Peyer's patch (tissue), 4 donors: ENCODE data around the gene PBX1. TPM values are rescaled to one million over a fixed set of nuclear protein-coding genes. Genes with fewer than 3 reads are reported as not detected.

Source experiments
- DNase-seq, 3 donors: peaks; one replicate each; pipeline ENCODE4 v3.0.0-alpha.2; 2017 to 2019
- H3K27ac ChIP-seq, 4 donors: fragments of 200-600 bp; sonication (generic); one replicate each; pipeline ENCODE4 v1.5.1; 2016 to 2019
- H3K27me3 ChIP-seq, 2 donors: fragments of 200-600 bp; sonication (generic); one replicate each; pipeline ENCODE4 v1.5.1; 2019
- H3K36me3 ChIP-seq, 3 donors: fragments of 200-600 bp; sonication (generic); one replicate each; pipeline ENCODE4 v1.5.1; 2016 to 2019
- H3K4me1 ChIP-seq, 4 donors: fragments of 200-600 bp; sonication (generic); one replicate each; pipeline ENCODE4 v1.5.1; 2016 to 2019
- H3K4me3 ChIP-seq, 4 donors: fragments of 200-600 bp; sonication (generic); 1 replicate in 3 of 4; 2 replicates in 1 of 4; pipeline ENCODE4 v1.5.1; 2016 to 2019; ENCODE audit warnings: mild to moderate bottlenecking in 1 of 4
- H3K9me3 ChIP-seq, 4 donors: fragments of 200-600 bp; sonication (generic); one replicate each; pipeline ENCODE4 v1.5.1; 2016 to 2019; ENCODE audit warnings: mild to moderate bottlenecking in 1 of 4
- POLR2A ChIP-seq, 2 donors: fragments of 450-650 bp; IDR thresholded peaks; one replicate each; pipeline ENCODE4 v1.5.1; 2017; ENCODE audit warnings: antibody characterized with exemption in 2 of 2, mild to moderate bottlenecking in 2 of 2, moderate library complexity in 2 of 2
- total RNA-seq, 4 donors: library from RNA; depleted of rRNA; stranded (reverse); fragments of >200 nt; gene quantifications; one replicate each; pipeline ENCODE4 v1.1.0, GENCODE V29; 2016
- TF ChIP-seq, protein P1 (sequence below), 6 experiments: fragments of 450-650 bp in 4 of 6; fragments of 200-600 bp in 2 of 6; sonication (generic) in 1 of 6; IDR thresholded peaks; one replicate each; pipeline ENCODE4 v1.5.1; 2017 to 2019; ENCODE audit warnings: antibody characterized with exemption in 6 of 6, mild to moderate bottlenecking in 3 of 6, moderate library complexity in 1 of 6

PBX1 gene
- total RNA-seq, 4 donors from 2014 or later: 20.6 to 57.5 (median 40.4) TPM

DNA sequence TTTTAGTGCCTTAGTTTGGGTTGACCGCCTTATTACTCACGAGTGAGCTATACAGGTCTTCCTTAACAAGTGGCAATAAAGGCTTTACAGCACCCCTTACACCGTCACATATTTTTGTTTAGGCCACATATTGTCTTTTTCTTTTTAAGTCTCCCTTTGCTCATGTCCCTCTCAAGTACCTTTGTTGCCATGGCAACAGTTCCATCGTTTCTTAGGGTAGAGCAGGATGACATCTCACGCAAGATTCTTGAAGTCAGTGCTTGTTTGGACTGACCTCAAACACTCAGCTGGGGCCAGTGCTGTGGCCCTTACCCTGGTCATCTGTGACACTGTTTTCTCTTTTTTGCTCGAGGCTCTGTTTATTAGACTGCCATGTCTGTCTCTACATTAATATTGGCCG lies 69.8 kb downstream of the PBX1 start:
- TF ChIP-seq, protein P1, sequence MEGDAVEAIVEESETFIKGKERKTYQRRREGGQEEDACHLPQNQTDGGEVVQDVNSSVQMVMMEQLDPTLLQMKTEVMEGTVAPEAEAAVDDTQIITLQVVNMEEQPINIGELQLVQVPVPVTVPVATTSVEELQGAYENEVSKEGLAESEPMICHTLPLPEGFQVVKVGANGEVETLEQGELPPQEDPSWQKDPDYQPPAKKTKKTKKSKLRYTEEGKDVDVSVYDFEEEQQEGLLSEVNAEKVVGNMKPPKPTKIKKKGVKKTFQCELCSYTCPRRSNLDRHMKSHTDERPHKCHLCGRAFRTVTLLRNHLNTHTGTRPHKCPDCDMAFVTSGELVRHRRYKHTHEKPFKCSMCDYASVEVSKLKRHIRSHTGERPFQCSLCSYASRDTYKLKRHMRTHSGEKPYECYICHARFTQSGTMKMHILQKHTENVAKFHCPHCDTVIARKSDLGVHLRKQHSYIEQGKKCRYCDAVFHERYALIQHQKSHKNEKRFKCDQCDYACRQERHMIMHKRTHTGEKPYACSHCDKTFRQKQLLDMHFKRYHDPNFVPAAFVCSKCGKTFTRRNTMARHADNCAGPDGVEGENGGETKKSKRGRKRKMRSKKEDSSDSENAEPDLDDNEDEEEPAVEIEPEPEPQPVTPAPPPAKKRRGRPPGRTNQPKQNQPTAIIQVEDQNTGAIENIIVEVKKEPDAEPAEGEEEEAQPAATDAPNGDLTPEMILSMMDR (IDR thresholded peaks at IDR 0.05): no peak
- no peak for TF ChIP-seq POLR2A (IDR thresholded peaks at IDR 0.05)
- no peaks in the 10 kb centered on the region for H3K36me3 ChIP-seq
- H3K4me1 ChIP-seq: peaks cover 0 to 53% (median 1%) of the 10 kb centered on the region in 4 donors
- no peaks in the 10 kb centered on the region for H3K9me3 ChIP-seq
- H3K4me3 ChIP-seq: no peak overlapping the region
- DNase-seq: no peak
- no peak overlapping the region for H3K27ac ChIP-seq
- no peaks in the 10 kb centered on the region for H3K27me3 ChIP-seq

DNA sequence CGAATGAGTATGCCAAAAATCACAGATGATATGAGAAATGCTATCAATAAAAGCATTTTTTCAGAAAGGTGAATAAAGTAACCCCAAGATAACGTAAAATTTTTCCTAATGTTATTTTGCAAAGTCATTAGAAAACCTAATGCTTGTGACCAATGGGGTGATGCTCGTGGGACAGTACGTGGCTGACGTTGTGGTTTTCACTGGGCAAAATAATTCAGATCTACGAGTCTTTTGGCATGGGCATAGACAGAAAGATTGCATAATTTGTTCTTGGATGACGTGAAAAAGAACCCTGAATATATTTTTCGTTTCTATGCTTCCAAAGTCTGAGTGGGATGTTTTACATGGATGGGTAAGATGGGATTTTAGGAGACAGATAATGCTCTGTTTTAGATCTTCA lies 71.0 kb downstream of the PBX1 start:
- DNase-seq: no peak
- Histone ChIP-seq H3K4me1 (peaks cover 0 to 59% (median 1%) of the 10 kb centered on the region in 4 donors), H3K4me3 (no peak overlapping the region), H3K36me3 (no peaks in the 10 kb centered on the region), H3K27ac (peak overlapping the region in 2 of 4 donors; percentile 10 to 63), H3K9me3 (no peaks in the 10 kb centered on the region), H3K27me3 (no peaks in the 10 kb centered on the region)
- no peak for TF ChIP-seq POLR2A (IDR thresholded peaks at IDR 0.05)
- TF ChIP-seq, protein P1 (IDR thresholded peaks at IDR 0.05): no peak

DNA sequence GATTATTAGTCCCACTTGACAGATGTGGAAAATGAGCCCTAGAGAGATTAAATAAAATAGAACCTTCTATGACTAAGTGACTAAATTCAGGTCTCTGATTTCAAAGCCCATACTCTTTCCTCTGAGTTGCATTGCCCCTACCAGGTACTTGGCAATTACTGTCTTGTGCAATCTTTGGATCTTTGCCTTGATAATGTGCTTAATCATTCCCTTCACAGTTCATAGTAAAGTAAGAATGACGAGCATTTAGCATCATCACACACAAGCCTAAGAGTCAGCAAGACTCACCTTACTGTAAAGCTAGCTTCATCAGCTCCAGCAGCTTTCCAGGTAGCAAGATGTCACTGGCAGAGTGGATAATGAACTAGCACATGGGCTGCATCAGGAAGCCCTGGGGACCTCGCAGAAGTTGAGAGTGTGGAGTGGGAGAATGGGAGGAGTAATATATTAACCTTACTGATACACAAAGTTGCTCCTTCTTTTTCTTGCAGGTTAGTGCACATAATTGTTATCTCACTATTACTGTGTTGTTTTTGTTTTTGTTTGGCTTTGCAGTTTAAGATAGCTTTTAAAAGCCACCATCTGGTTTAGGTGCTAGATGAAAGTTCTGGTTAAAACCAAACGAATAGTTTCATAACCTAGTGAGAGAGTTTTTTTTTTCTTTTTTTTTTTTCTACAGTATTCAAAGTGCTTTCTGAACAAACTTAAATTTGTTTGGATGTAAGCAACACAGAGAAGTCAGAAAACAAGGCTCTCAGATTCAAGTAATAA lies 71.8 kb downstream of the PBX1 start:
- no peaks in the 10 kb centered on the region for H3K36me3 ChIP-seq
- no peak for TF ChIP-seq POLR2A (IDR thresholded peaks at IDR 0.05)
- TF ChIP-seq, protein P1 (IDR thresholded peaks at IDR 0.05): no peak
- peak overlapping the region in 2 of 4 donors; percentile 11 to 63 for H3K27ac ChIP-seq
- peaks cover 0 to 66% (median 4%) of the 10 kb centered on the region in 4 donors for H3K4me1 ChIP-seq
- no peak for DNase-seq
- no peak overlapping the region for H3K4me3 ChIP-seq
- no peaks in the 10 kb centered on the region for H3K9me3 ChIP-seq
- H3K27me3 ChIP-seq: no peaks in the 10 kb centered on the region

DNA sequence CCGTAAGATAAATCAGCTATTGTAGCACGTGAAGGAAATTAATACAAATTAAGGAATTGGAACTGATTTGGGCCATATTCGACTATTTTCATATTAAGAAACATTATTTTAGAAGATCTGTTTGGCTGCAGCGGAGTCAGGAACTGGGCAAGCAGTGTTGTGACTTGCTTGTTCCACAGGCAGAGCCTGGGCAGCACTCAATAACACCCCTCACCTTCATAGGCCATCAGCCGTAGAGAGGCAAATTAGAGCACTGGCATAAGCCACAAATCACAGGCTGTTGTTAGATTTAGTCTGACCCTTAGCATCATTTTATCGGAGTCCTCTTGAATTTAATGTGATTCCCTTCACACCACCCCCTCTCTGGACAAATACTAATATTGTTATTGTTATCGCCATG lies 72.8 kb downstream of the PBX1 start:
- Histone ChIP-seq H3K9me3 (no peaks in the 10 kb centered on the region), H3K36me3 (no peaks in the 10 kb centered on the region), H3K27me3 (no peaks in the 10 kb centered on the region), H3K27ac (no peak overlapping the region), H3K4me3 (no peak overlapping the region), H3K4me1 (peaks cover 0 to 64% (median 4%) of the 10 kb centered on the region in 4 donors)
- TF ChIP-seq, protein P1 (IDR thresholded peaks at IDR 0.05): no peak
- TF ChIP-seq POLR2A (IDR thresholded peaks at IDR 0.05): no peak
- DNase-seq: no peak

DNA sequence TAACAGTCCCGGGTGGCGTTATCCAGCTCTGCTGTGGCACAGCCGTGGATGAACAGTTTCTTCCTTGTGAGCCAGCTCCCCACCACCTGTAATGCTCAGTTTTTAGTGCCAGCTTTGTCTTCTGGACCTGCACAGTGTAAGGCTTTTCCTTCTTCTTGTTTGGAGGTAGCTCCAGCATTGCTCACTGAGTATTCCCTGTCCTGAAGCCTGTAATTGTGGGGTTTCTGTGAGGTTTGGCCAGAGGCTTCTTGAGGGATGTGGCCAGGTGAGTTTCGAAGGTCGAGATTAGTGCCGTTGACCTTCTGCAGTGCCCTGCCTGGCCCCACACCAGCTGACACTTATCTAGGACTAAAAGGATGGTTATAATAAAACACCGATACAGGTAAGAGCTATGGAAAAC lies 75.0 kb downstream of the PBX1 start:
- H3K4me3 ChIP-seq: no peak overlapping the region
- DNase-seq: no peak

More for the DNA sequence above, 75.0 kb downstream of the PBX1 start:
- H3K9me3 ChIP-seq: no peaks in the 10 kb centered on the region
- H3K36me3 ChIP-seq: no peaks in the 10 kb centered on the region
- no peak for TF ChIP-seq POLR2A (IDR thresholded peaks at IDR 0.05)
- TF ChIP-seq, protein P1 (IDR thresholded peaks at IDR 0.05): no peak
- H3K27me3 ChIP-seq: no peaks in the 10 kb centered on the region
- peak overlapping the region in 2 of 4 donors; percentile 72 to 77 for H3K27ac ChIP-seq
- peaks cover 0 to 82% (median 4%) of the 10 kb centered on the region in 4 donors for H3K4me1 ChIP-seq
